WTC11 (cell line): Measurements from ENCODE around the gene GARIN1A. TPM values are rescaled to one million over a fixed set of nuclear protein-coding genes. Genes with fewer than 3 reads are reported as not detected.

Source experiments
- ATAC-seq: fragments of 200-7000 bp; cut with Tn5 transposase; 2 replicates; pipeline ENCODE4 v1.10.0; 2021; ENCODE audit warnings: mild to moderate bottlenecking, moderate library complexity
- CTCF ChIA-PET: fragments of 300-600 bp; sonication (Branson Sonifier 250); formaldehyde crosslinking; loops from one replicate; lab custom pipeline; 2021; ENCODE audit warnings: antibody characterized with exemption; lab: Charles Lee
- POLR2A ChIA-PET: fragments of 350-600 bp; sonication (Branson Sonifier 250); formaldehyde crosslinking; loops from one replicate; lab custom pipeline; 2021; ENCODE audit warnings: antibody characterized with exemption; lab: Charles Lee
- DNase-seq: peaks from one replicate; pipeline ENCODE4 v3.0.0; 2021; ENCODE audit warnings: low spot score
- H3K27ac Mint-ChIP-seq: 2 replicates; pipeline ENCODE4 v1.8.0; 2021; ENCODE audit warnings: mixed read lengths
- H3K27me3 Mint-ChIP-seq: 2 replicates; pipeline ENCODE4 v1.8.0; 2021; ENCODE audit warnings: low read depth, mild to moderate bottlenecking, moderate library complexity, mixed read lengths
- H3K36me3 Mint-ChIP-seq: 2 replicates; pipeline ENCODE4 v1.8.0; 2021; ENCODE audit warnings: mixed read lengths
- H3K4me1 Mint-ChIP-seq: 2 replicates; pipeline ENCODE4 v1.8.0; 2022; ENCODE audit warnings: mixed read lengths
- H3K4me3 Mint-ChIP-seq: 2 replicates; pipeline ENCODE4 v1.8.0; 2021; ENCODE audit warnings: mild to moderate bottlenecking, moderate library complexity, mixed read lengths
- H3K9me3 Mint-ChIP-seq: 2 replicates; pipeline ENCODE4 v1.8.0; 2021; ENCODE audit warnings: mixed read lengths
- ARID4B ChIP-seq: sonication (generic); formaldehyde crosslinking; IDR thresholded peaks from 2 replicates; pipeline ENCODE4 v1.8.0; 2023; ENCODE audit warnings: missing genetic modification reagents, mild to moderate bottlenecking, borderline replicate concordance
- CBFB ChIP-seq: sonication (generic); formaldehyde crosslinking; IDR thresholded peaks from 2 replicates; pipeline ENCODE4 v1.8.1; 2022; ENCODE audit warnings: mild to moderate bottlenecking, low read depth, missing genetic modification reagents
- ELF4 ChIP-seq: sonication (generic); formaldehyde crosslinking; IDR thresholded peaks from 2 replicates; pipeline ENCODE4 v1.8.1; 2022; ENCODE audit warnings: low read depth, mild to moderate bottlenecking, moderate library complexity, missing genetic modification reagents
- EMX1 ChIP-seq: fragments of 250-450 bp; sonication (Bioruptor Pico); IDR thresholded peaks from 2 replicates; pipeline ENCODE4 v1.8.0; 2021; ENCODE audit warnings: mild to moderate bottlenecking
- ESRRA ChIP-seq: sonication (generic); formaldehyde crosslinking; IDR thresholded peaks from 2 replicates; pipeline ENCODE4 v1.8.1; 2022; ENCODE audit warnings: mild to moderate bottlenecking, missing genetic modification reagents, borderline replicate concordance
- GABPB1 ChIP-seq: sonication (generic); formaldehyde crosslinking; IDR thresholded peaks from 2 replicates; pipeline ENCODE4 v1.8.1; 2023; ENCODE audit warnings: mild to moderate bottlenecking, missing genetic modification reagents
- HMGA2 ChIP-seq: fragments of 250-450 bp; sonication (Bioruptor Pico); IDR thresholded peaks from 2 replicates; pipeline ENCODE4 v1.4.0; 2021; ENCODE audit warnings: mild to moderate bottlenecking, moderate library complexity
- JAZF1 ChIP-seq: fragments of 250-450 bp; sonication (Bioruptor Pico); IDR thresholded peaks from 2 replicates; pipeline ENCODE4 v1.9.0; 2021; ENCODE audit warnings: moderate library complexity, mild to moderate bottlenecking, inconsistent platforms
- MXD4 ChIP-seq: fragments of 250-450 bp; sonication (Bioruptor Pico); IDR thresholded peaks from 2 replicates; pipeline ENCODE4 v1.8.0; 2021; ENCODE audit warnings: mild to moderate bottlenecking, moderate library complexity, borderline replicate concordance
- STAT6 ChIP-seq: sonication (generic); formaldehyde crosslinking; conservative IDR thresholded peaks from 2 replicates; pipeline ENCODE4 v1.8.1; 2023; ENCODE audit warnings: mild to moderate bottlenecking, low read depth, missing genetic modification reagents, moderate library complexity
- TCF7 ChIP-seq: sonication (generic); formaldehyde crosslinking; IDR thresholded peaks from 2 replicates; pipeline ENCODE4 v1.8.0; 2022; ENCODE audit warnings: mild to moderate bottlenecking, low read depth, missing genetic modification reagents, moderate library complexity
- TEAD4 ChIP-seq: sonication (generic); formaldehyde crosslinking; IDR thresholded peaks from 2 replicates; pipeline ENCODE4 v1.8.0; 2022; ENCODE audit warnings: mild to moderate bottlenecking, missing genetic modification reagents
- ZNF219 ChIP-seq: sonication (generic); formaldehyde crosslinking; IDR thresholded peaks from 2 replicates; pipeline ENCODE4 v1.8.0; 2023; ENCODE audit warnings: missing genetic modification reagents, mild to moderate bottlenecking, borderline replicate concordance
- ZNF396 ChIP-seq: fragments of 250-450 bp; sonication (Bioruptor Pico); IDR thresholded peaks from 2 replicates; pipeline ENCODE4 v1.8.0; 2021; ENCODE audit warnings: mild to moderate bottlenecking, moderate library complexity, borderline replicate concordance
- ZSCAN18 ChIP-seq: fragments of 250-450 bp; sonication (Bioruptor Pico); IDR thresholded peaks from 2 replicates; pipeline ENCODE4 v2.1.2; 2022; ENCODE audit warnings: mild to moderate bottlenecking, moderate library complexity
- total RNA-seq: library from RNA; stranded (reverse); gene quantifications from 3 replicates; pipeline ENCODE4 v1.2.3, GENCODE V29; 2021
- TF ChIP-seq, protein P1 (sequence below): sonication (generic); formaldehyde crosslinking; IDR thresholded peaks from 2 replicates; pipeline ENCODE4 v1.8.1; 2023; ENCODE audit warnings: mild to moderate bottlenecking, missing genetic modification reagents
- TF ChIP-seq, protein P2 (sequence below): sonication (generic); formaldehyde crosslinking; IDR thresholded peaks from 2 replicates; pipeline ENCODE4 v1.8.0; 2023; ENCODE audit warnings: mild to moderate bottlenecking, missing genetic modification reagents
- TF ChIP-seq, protein P3 (sequence below): sonication (generic); formaldehyde crosslinking; IDR thresholded peaks from 2 replicates; pipeline ENCODE4 v1.8.1; 2022; ENCODE audit warnings: low read depth, missing genetic modification reagents, borderline replicate concordance
- TF ChIP-seq, protein P4 (sequence below): sonication (generic); formaldehyde crosslinking; IDR thresholded peaks from 2 replicates; pipeline ENCODE4 v1.8.1; 2023; ENCODE audit warnings: mild to moderate bottlenecking, missing genetic modification reagents, moderate library complexity

GARIN1A gene
- total RNA-seq, 1 experiment from 2014 or later = 0.15 TPM

DNA sequence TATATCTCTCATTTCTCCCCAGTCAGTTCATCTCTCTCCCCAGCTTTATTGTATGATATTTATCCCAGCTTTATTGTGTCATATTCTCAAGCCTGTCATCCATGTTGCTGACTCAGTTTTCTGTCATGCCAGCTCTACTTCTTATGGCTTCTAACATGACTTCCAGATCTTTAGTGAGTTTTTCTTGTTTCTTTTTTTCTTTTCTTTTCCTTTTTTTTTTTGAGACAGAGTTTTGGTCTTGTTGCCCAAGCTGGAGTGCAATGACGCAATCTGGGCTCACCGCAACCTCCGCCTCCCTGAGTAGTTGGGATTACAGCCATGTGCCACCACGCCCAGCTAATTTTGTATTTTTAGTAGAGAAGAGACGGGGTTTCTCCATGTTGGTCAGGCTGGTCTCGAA, 38.4 kb downstream of the GARIN1A start (continued):
- TF ChIP-seq EMX1 = no peak
- TF ChIP-seq, all 79 proteins: peak for 0

DNA sequence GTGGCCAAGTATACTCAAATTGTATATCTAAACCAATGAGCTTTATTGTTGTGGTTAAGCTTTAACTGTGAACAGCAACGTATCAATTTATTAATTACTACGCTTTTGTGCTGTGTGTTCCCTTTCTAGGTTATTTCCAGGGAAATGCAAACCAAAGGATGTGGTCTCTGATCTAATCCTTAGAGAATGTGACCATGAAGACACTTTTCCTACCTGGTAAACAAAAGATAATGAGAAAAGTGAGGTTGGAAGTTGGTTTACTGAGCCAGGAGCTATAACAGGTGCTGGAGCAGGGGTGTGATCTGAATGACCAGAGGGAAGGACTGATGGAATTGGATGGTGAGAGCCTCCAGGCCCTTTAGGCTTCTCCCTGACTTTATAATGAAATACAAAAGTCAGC, 41.7 kb downstream of the GARIN1A start:
- ATAC-seq (no peak), DNase-seq (no peak)
- Mint-ChIP-seq H3K27me3 (peaks cover 6% of the 10 kb centered on the region; the same call in 1 of the 2 replicates), H3K36me3 (no peaks in the 10 kb centered on the region), H3K4me1 (peaks cover 12% of the 10 kb centered on the region), H3K4me3 (no peak overlapping the region), H3K27ac (no peak overlapping the region), H3K9me3 (peaks cover 6% of the 10 kb centered on the region; the same call in 1 of the 2 replicates)
- ChIA-PET POLR2A (no interaction called here), CTCF (no interaction called here)
- TF ChIP-seq HMGA2 (CRISPR knock-in tag) (no peak), GABPB1 (no peak), ESRRA (CRISPR knock-in tag) (no peak), JAZF1 (CRISPR knock-in tag) (no peak), EMX1 (no peak), TEAD4 (no peak), ARID4B (CRISPR knock-in tag) (no peak), MXD4 (no peak), CBFB (CRISPR knock-in tag) (no peak), ELF4 (CRISPR knock-in tag) (no peak), ZSCAN18 (no peak), STAT6 (CRISPR knock-in tag) (no peak), ZNF396 (CRISPR knock-in tag) (no peak), TCF7 (CRISPR knock-in tag) (no peak), ZNF219 (CRISPR knock-in tag) (no peak)
- TF ChIP-seq, protein P1, sequence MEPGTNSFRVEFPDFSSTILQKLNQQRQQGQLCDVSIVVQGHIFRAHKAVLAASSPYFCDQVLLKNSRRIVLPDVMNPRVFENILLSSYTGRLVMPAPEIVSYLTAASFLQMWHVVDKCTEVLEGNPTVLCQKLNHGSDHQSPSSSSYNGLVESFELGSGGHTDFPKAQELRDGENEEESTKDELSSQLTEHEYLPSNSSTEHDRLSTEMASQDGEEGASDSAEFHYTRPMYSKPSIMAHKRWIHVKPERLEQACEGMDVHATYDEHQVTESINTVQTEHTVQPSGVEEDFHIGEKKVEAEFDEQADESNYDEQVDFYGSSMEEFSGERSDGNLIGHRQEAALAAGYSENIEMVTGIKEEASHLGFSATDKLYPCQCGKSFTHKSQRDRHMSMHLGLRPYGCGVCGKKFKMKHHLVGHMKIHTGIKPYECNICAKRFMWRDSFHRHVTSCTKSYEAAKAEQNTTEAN (CRISPR knock-in tag) = no peak
- TF ChIP-seq, protein P2, sequence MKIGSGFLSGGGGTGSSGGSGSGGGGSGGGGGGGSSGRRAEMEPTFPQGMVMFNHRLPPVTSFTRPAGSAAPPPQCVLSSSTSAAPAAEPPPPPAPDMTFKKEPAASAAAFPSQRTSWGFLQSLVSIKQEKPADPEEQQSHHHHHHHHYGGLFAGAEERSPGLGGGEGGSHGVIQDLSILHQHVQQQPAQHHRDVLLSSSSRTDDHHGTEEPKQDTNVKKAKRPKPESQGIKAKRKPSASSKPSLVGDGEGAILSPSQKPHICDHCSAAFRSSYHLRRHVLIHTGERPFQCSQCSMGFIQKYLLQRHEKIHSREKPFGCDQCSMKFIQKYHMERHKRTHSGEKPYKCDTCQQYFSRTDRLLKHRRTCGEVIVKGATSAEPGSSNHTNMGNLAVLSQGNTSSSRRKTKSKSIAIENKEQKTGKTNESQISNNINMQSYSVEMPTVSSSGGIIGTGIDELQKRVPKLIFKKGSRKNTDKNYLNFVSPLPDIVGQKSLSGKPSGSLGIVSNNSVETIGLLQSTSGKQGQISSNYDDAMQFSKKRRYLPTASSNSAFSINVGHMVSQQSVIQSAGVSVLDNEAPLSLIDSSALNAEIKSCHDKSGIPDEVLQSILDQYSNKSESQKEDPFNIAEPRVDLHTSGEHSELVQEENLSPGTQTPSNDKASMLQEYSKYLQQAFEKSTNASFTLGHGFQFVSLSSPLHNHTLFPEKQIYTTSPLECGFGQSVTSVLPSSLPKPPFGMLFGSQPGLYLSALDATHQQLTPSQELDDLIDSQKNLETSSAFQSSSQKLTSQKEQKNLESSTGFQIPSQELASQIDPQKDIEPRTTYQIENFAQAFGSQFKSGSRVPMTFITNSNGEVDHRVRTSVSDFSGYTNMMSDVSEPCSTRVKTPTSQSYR (CRISPR knock-in tag) = no peak
- TF ChIP-seq, protein P3, sequence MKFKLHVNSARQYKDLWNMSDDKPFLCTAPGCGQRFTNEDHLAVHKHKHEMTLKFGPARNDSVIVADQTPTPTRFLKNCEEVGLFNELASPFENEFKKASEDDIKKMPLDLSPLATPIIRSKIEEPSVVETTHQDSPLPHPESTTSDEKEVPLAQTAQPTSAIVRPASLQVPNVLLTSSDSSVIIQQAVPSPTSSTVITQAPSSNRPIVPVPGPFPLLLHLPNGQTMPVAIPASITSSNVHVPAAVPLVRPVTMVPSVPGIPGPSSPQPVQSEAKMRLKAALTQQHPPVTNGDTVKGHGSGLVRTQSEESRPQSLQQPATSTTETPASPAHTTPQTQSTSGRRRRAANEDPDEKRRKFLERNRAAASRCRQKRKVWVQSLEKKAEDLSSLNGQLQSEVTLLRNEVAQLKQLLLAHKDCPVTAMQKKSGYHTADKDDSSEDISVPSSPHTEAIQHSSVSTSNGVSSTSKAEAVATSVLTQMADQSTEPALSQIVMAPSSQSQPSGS (CRISPR knock-in tag) = no peak
- TF ChIP-seq, protein P4, sequence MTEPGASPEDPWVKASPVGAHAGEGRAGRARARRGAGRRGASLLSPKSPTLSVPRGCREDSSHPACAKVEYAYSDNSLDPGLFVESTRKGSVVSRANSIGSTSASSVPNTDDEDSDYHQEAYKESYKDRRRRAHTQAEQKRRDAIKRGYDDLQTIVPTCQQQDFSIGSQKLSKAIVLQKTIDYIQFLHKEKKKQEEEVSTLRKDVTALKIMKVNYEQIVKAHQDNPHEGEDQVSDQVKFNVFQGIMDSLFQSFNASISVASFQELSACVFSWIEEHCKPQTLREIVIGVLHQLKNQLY (CRISPR knock-in tag) = no peak
